Measurements from ENCODE around the gene AANAT.

Gene AANAT

DNA sequence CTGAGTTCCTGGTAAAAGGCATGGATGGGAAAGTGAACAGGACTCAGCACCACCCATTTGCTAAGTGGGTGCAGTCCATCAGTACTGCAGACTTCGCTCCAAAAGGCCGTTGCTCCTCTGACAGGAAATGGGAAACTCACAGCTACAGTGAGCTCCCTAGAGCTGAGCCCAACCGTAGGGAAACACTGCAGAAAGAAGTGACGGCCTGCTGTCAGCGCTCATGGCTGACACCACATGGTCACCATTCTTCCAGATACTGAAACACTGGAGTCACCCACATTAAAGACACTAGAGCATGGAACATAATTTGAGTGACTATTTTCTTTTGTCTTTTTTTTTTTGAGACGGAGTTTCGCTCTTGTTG is 46.4 kb upstream of the AANAT start:
- TF ChIP-seq EZH2phosphoT487 (IDR thresholded peaks at IDR 0.05; ENCODE audit: borderline replicate concordance), result no peak
- TF ChIP-seq, protein P1, sequence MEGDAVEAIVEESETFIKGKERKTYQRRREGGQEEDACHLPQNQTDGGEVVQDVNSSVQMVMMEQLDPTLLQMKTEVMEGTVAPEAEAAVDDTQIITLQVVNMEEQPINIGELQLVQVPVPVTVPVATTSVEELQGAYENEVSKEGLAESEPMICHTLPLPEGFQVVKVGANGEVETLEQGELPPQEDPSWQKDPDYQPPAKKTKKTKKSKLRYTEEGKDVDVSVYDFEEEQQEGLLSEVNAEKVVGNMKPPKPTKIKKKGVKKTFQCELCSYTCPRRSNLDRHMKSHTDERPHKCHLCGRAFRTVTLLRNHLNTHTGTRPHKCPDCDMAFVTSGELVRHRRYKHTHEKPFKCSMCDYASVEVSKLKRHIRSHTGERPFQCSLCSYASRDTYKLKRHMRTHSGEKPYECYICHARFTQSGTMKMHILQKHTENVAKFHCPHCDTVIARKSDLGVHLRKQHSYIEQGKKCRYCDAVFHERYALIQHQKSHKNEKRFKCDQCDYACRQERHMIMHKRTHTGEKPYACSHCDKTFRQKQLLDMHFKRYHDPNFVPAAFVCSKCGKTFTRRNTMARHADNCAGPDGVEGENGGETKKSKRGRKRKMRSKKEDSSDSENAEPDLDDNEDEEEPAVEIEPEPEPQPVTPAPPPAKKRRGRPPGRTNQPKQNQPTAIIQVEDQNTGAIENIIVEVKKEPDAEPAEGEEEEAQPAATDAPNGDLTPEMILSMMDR (conservative IDR thresholded peaks at IDR 0.05; ENCODE audit: low read length), result no peak
- peaks cover 17% of the 10 kb centered on the region for H4K20me1 ChIP-seq (ENCODE audit: insufficient read depth, low read length, poor library complexity, severe bottlenecking)

DNA sequence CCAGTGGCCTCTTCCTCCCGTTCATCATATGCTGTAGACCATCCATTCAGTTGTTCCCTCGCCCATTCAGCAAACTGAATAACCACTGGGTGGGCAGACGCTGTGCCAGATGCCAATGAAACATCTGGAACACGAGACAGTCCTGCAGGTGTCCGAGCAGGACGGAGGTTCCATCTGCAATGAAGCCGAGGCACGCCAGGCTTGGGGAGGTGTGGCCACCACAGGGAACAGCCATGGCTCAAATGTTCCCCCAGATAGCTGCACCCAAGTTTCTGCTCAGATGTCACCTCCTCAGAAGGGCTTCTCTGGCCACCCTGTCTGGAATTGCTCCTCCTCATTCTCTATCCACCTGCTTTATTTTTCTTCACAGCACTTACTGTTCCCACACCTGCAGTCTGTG is 45.0 kb upstream of the AANAT start:
- Histone ChIP-seq H3K79me2 (ENCODE audit: insufficient read depth, low read length) (peaks cover 82% of the 10 kb centered on the region), H3K9me3 (ENCODE audit: insufficient read depth, low read depth, low read length) (no peaks in the 10 kb centered on the region), H3F3A (ENCODE audit: low read depth) (no peaks in the 10 kb centered on the region), H4K20me1 (ENCODE audit: insufficient read depth, low read length, poor library complexity, severe bottlenecking) (peaks cover 12% of the 10 kb centered on the region), H3K9ac (ENCODE audit: low read depth, low read length, poor library complexity, severe bottlenecking) (no peak overlapping the region), H3K4me3 (ENCODE audit: low read length, poor library complexity, severe bottlenecking) (no peak overlapping the region), H3K36me3 (ENCODE audit: insufficient read depth, low read length) (peaks cover 8% of the 10 kb centered on the region; the same call in 1 of the 2 replicates), H3K4me2 (ENCODE audit: low read depth, low read length, poor library complexity, severe bottlenecking) (no peak overlapping the region), H3K9me2 (replicated peaks; ENCODE audit: low read depth, low read length) (no peaks in the 10 kb centered on the region), H3K27me3 (ENCODE audit: insufficient read depth, low read length, poor library complexity, severe bottlenecking) (no peaks in the 10 kb centered on the region), H3K4me1 (ENCODE audit: insufficient read depth, low read length, poor library complexity, severe bottlenecking) (no peaks in the 10 kb centered on the region), H2AFZ (ENCODE audit: low read length) (no peak overlapping the region)
- TF ChIP-seq, protein P1 (conservative IDR thresholded peaks at IDR 0.05; ENCODE audit: low read length), result no peak
- no peak for TF ChIP-seq EZH2phosphoT487 (IDR thresholded peaks at IDR 0.05; ENCODE audit: borderline replicate concordance)

More for the DNA sequence above, 46.4 kb upstream of the AANAT start:
- Histone ChIP-seq H3K4me2 (ENCODE audit: low read depth, low read length, poor library complexity, severe bottlenecking) (no peak overlapping the region), H3K9me2 (replicated peaks; ENCODE audit: low read depth, low read length) (no peaks in the 10 kb centered on the region), H3K27me3 (ENCODE audit: insufficient read depth, low read length, poor library complexity, severe bottlenecking) (no peaks in the 10 kb centered on the region), H2AFZ (ENCODE audit: low read length) (no peak overlapping the region), H3K4me1 (ENCODE audit: insufficient read depth, low read length, poor library complexity, severe bottlenecking) (no peaks in the 10 kb centered on the region), H3K4me3 (ENCODE audit: low read length, poor library complexity, severe bottlenecking) (no peak overlapping the region), H3K9me3 (ENCODE audit: insufficient read depth, low read depth, low read length) (no peaks in the 10 kb centered on the region), H3F3A (ENCODE audit: low read depth) (no peaks in the 10 kb centered on the region), H3K36me3 (ENCODE audit: insufficient read depth, low read length) (peaks cover 17% of the 10 kb centered on the region; the same call in 1 of the 2 replicates), H3K9ac (ENCODE audit: low read depth, low read length, poor library complexity, severe bottlenecking) (no peak overlapping the region), H3K79me2 (ENCODE audit: insufficient read depth, low read length) (peaks cover 85% of the 10 kb centered on the region)

DNA sequence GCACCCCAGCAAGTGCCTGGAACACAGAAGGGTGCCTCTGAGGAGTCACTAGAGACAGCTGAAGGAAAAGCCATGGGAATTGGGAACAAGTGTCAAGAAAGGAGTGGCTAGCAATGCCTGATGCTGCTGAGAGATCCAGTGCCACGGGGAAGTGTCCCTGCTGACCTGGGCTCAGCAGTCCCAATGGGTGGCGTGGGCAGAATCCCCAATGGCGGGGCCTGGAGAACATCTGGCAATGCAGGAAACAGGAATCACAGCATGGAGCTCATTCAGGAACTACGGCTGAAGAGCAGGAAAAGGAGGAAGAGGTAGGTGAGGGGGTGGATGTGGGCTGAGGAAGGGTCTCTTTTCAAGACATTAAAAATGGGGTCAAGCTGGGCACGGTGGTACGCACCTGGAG is 44.5 kb upstream of the AANAT start:
- no peaks in the 10 kb centered on the region for H3K9me2 ChIP-seq (replicated peaks; ENCODE audit: low read depth, low read length)
- H3K27me3 ChIP-seq (ENCODE audit: insufficient read depth, low read length, poor library complexity, severe bottlenecking), result no peaks in the 10 kb centered on the region
- peaks cover 82% of the 10 kb centered on the region for H3K79me2 ChIP-seq (ENCODE audit: insufficient read depth, low read length)
- H3K9ac ChIP-seq (ENCODE audit: low read depth, low read length, poor library complexity, severe bottlenecking), result no peak overlapping the region
- no peaks in the 10 kb centered on the region for H3F3A ChIP-seq (ENCODE audit: low read depth)
- no peaks in the 10 kb centered on the region for H3K4me1 ChIP-seq (ENCODE audit: insufficient read depth, low read length, poor library complexity, severe bottlenecking)
- H3K36me3 ChIP-seq (ENCODE audit: insufficient read depth, low read length), result peaks cover 8% of the 10 kb centered on the region; the same call in 1 of the 2 replicates
- H3K4me2 ChIP-seq (ENCODE audit: low read depth, low read length, poor library complexity, severe bottlenecking), result no peak overlapping the region
- no peak overlapping the region for H2AFZ ChIP-seq (ENCODE audit: low read length)
- TF ChIP-seq EZH2phosphoT487 (IDR thresholded peaks at IDR 0.05; ENCODE audit: borderline replicate concordance), result no peak
- TF ChIP-seq, protein P1 (conservative IDR thresholded peaks at IDR 0.05; ENCODE audit: low read length), result no peak
- H3K9me3 ChIP-seq (ENCODE audit: insufficient read depth, low read depth, low read length), result no peaks in the 10 kb centered on the region
- H4K20me1 ChIP-seq (ENCODE audit: insufficient read depth, low read length, poor library complexity, severe bottlenecking), result peaks cover 12% of the 10 kb centered on the region
- H3K4me3 ChIP-seq (ENCODE audit: low read length, poor library complexity, severe bottlenecking), result no peak overlapping the region
